Ovary (tissue), 9 donors: ENCODE measurements around the gene ZNF749. TPM values are rescaled to one million over a fixed set of nuclear protein-coding genes. Genes with fewer than 3 reads are reported as not detected.

Source experiments
- DNase-seq, 5 donors: peaks; one replicate each; pipeline ENCODE4 v3.0.0-alpha.2; 2019 to 2020
- H3K27ac ChIP-seq, 2 donors: fragments of 200-600 bp; one replicate each; pipeline versions ENCODE4 v1.5.1 to v1.8.0; 2019 to 2022
- H3K27me3 ChIP-seq: fragments of 200-600 bp; one replicate; pipeline ENCODE4 v1.8.0; 2022
- H3K36me3 ChIP-seq: fragments of 200-600 bp; sonication (generic); one replicate; pipeline ENCODE4 v1.5.1; 2019
- H3K4me1 ChIP-seq: one replicate; pipeline ENCODE4 v1.8.1; 2013; ENCODE audit warnings: mild to moderate bottlenecking, moderate library complexity; ENCODE audit not compliant: insufficient read depth
- H3K4me3 ChIP-seq: fragments of 200-600 bp; sonication (generic); one replicate; pipeline ENCODE4 v1.5.1; 2017
- H3K9me3 ChIP-seq, 2 donors: fragments of 200-600 bp in 1 of 2; sonication (generic) in 1 of 2; one replicate each; pipeline versions ENCODE4 v1.5.1 to v1.8.1; 2013 to 2019; ENCODE audit warnings: mild to moderate bottlenecking in 1 of 2, moderate library complexity in 1 of 2
- EP300 ChIP-seq: sonication (generic); formaldehyde crosslinking; IDR thresholded peaks from one replicate; pipeline ENCODE4 v1.6.1; 2017; ENCODE audit warnings: antibody characterized with exemption
- POLR2A ChIP-seq: fragments of 450-650 bp; IDR thresholded peaks from one replicate; pipeline ENCODE4 v1.6.1; 2017; ENCODE audit warnings: antibody characterized with exemption, mild to moderate bottlenecking, moderate library complexity
- WGBS, 3 donors: extraction: QIAGEN DNeasy Blood & Tissue Kit in 1 of 3; methylation state at CpG; one replicate each; pipeline versions ENCODE4 v1.1.5 to v1.1.7; 2013 to 2017; 5-methylcytosine and 5-hydroxymethylcytosine counted together
- intact Hi-C, 4 donors: fragments of 100-400 bp; cut with DNase I; formaldehyde crosslinking; loops; one replicate each; pipeline versions ENCODE4 v1.11.0 to v1.15.1; 2022 to 2023
- polyA plus RNA-seq, 2 donors: library from polyadenylated mRNA; stranded (reverse); fragments of 200-250 nt in 1 of 2; fragments of 350-450 nt in 1 of 2; fragmentation: Illumina TruSeq in 1 of 2; extraction: RNeasy Lipid Tissue Mini Kit (QIAGEN cat#74804) in 1 of 2; gene quantifications; one replicate each; pipeline ENCODE4 v1.2.3, GENCODE V29; 2013 to 2014
- total RNA-seq, 7 donors: library from RNA; depleted of rRNA in 2 of 7; stranded (reverse); fragments of >200 nt in 2 of 7; fragmentation: NEBNext Ultra II Directional in 3 of 7; extraction: Animal tissue kit (Norgen Biotek cat#: 25700) in 3 of 7; gene quantifications; one replicate each; pipeline versions ENCODE4 v1.1.0 to v1.2.4, GENCODE V29; 2016 to 2023
- TF ChIP-seq, protein P1 (sequence below), 3 donors: fragments of 450-650 bp in 2 of 3; fragments of 200-600 bp in 1 of 3; IDR thresholded peaks; one replicate each; pipeline versions ENCODE4 v1.5.1 to v1.8.0; 2016 to 2022; ENCODE audit warnings: antibody characterized with exemption in 3 of 3, mild to moderate bottlenecking in 1 of 3
- donor health status: DM: no; HTN: no; CAD: no; lungs with moderate emphysema.
- donor health status: DM: no; HTN: no; CAD: no.
- donor health status: Bipolar disorder and iron deficiency.
- donor health status: DM: yes; HTN: yes; CAD: no.
- donor health status: DM: no; HTN: no; CAD: no.
- donor health status: DM: yes; HTN: yes; CAD: no.

ZNF749 gene
- total and polyA plus RNA-seq, 9 donors, result 4.0 to 21.7 (median 10.8) TPM

DNA sequence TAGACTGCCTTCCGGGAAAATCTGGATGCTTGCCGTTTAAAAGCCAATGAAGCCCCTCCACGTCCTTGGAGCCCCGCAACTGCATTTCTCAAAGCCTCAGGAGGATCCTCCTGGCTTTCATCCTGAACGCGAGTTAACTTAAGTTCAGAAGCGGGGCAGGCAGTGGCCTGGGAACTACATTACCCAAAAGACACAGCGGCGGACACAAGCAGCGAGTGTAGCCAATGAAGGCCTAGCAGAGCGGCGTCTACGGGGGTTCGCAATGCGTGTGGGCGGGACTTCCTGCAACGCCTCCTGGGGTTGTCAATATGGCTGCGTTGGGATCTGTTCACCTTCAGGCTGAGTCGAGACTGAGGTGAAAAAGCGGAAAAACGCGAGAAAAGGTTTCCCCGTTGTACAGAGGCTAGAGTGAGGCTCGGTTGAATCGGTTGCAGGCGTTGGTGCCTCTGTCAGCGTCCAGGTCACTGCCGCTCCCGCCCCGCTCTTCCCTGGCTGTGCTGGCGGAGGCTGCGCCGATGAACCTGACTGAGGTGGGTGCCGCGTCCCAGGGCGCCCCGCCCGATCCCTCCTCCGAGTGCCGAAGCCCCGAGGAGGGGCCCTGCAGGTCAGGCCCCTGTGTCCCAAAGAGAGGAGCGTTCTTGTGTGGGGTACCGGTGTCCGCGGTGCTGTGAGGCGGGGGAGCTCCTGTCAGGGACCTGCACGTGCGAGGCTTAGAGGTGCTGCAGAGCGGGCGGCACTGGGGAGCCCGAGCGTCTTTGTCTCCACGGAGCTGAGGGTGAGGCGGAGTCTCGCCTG, 24.1 kb upstream of the ZNF749 start, which contains the start of gene ZNF17:
TSS of gene ZNF17 (plus strand) at position 285 of the 795 bp plus-strand sequence. CDS start 2,455 bp downstream, outside the sequence.
- DNase-seq, result peak; percentile 89 to 93 (median 92)
- Histone ChIP-seq H3K4me1 (peaks cover 5% of the 10 kb centered on the region), H3K27ac (peak within 1 kb of the TSS in 1 of 2 donors; percentile 31), H3K4me3 (peak within 1 kb of the TSS; percentile 70), H3K27me3 (no peaks in the 10 kb centered on the region), H3K36me3 (no peaks in the 10 kb centered on the region), H3K9me3 (peaks cover 1 to 26% of the 10 kb centered on the region in 2 donors)
- 0 to 1% (median 0%) methylated on average over 46 to 55 of the region's 55 CpGs for WGBS, 3 donors
- TF ChIP-seq, protein P1, sequence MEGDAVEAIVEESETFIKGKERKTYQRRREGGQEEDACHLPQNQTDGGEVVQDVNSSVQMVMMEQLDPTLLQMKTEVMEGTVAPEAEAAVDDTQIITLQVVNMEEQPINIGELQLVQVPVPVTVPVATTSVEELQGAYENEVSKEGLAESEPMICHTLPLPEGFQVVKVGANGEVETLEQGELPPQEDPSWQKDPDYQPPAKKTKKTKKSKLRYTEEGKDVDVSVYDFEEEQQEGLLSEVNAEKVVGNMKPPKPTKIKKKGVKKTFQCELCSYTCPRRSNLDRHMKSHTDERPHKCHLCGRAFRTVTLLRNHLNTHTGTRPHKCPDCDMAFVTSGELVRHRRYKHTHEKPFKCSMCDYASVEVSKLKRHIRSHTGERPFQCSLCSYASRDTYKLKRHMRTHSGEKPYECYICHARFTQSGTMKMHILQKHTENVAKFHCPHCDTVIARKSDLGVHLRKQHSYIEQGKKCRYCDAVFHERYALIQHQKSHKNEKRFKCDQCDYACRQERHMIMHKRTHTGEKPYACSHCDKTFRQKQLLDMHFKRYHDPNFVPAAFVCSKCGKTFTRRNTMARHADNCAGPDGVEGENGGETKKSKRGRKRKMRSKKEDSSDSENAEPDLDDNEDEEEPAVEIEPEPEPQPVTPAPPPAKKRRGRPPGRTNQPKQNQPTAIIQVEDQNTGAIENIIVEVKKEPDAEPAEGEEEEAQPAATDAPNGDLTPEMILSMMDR (IDR thresholded peaks at IDR 0.05), result no peak
- TF ChIP-seq POLR2A (no peak), EP300 (no peak)
- intact Hi-C loops, result no loop called here

DNA sequence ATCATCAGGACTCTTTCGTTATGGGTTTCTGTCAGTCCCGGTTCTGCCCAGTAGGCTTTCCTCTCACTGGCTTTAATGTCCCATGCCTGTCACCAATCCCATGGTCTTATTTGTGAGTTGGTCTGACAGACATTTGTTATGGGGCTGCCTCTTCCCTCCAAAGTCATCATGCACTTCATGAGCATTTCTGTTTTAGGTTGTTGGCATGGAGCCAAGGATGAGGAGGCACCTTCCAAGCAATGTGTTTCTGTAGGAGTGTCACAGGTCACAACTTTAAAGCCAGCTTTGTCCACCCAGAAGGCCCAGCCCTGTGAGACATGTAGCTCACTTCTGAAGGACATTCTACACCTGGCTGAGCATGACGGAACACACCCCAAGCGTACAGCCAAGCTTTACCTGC, 15.7 kb upstream of the ZNF749 start:
- H3K27ac ChIP-seq, result no peak overlapping the region
- no peak overlapping the region for H3K4me3 ChIP-seq
- peaks cover 15 to 68% of the 10 kb centered on the region in 2 donors for H3K9me3 ChIP-seq
- 95 to 99% (median 99%) methylated on average over 4 of the region's 4 CpGs for WGBS, 3 donors
- H3K27me3 ChIP-seq, result no peaks in the 10 kb centered on the region
- H3K36me3 ChIP-seq, result no peaks in the 10 kb centered on the region
- DNase-seq, result no peak
- H3K4me1 ChIP-seq, result no peaks in the 10 kb centered on the region
- intact Hi-C loops, result no loop called here
- TF ChIP-seq POLR2A (no peak), EP300 (no peak)
- TF ChIP-seq, protein P1 (IDR thresholded peaks at IDR 0.05), result no peak

DNA sequence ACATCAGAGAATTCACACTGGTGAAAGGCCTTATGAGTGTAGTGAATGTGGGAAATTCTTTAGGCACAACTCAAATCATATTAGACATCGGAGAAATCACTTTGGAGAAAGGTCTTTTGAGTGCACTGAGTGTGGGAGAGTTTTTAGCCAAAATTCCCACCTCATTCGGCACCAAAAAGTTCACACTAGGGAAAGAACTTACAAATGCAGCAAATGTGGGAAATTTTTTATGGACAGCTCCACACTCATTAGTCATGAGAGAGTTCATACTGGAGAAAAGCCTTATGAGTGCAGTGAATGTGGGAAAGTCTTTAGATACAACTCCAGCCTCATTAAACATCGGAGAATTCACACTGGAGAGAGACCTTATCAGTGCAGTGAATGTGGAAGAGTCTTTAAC, 14.1 kb upstream of the ZNF749 start:
- intact Hi-C loops, result no loop called here
- H3K4me3 ChIP-seq, result no peak overlapping the region
- H3K4me1 ChIP-seq, result no peaks in the 10 kb centered on the region
- no peaks in the 10 kb centered on the region for H3K36me3 ChIP-seq
- H3K27ac ChIP-seq, result no peak overlapping the region
- H3K27me3 ChIP-seq, result no peaks in the 10 kb centered on the region
- no peak for DNase-seq
- TF ChIP-seq EP300 (no peak), POLR2A (no peak)
- TF ChIP-seq, protein P1 (IDR thresholded peaks at IDR 0.05), result no peak
- 96 to 98% (median 97%) methylated on average over 3 of the region's 3 CpGs for WGBS, 3 donors
- H3K9me3 ChIP-seq, result peaks cover 15 to 56% of the 10 kb centered on the region in 2 donors

DNA sequence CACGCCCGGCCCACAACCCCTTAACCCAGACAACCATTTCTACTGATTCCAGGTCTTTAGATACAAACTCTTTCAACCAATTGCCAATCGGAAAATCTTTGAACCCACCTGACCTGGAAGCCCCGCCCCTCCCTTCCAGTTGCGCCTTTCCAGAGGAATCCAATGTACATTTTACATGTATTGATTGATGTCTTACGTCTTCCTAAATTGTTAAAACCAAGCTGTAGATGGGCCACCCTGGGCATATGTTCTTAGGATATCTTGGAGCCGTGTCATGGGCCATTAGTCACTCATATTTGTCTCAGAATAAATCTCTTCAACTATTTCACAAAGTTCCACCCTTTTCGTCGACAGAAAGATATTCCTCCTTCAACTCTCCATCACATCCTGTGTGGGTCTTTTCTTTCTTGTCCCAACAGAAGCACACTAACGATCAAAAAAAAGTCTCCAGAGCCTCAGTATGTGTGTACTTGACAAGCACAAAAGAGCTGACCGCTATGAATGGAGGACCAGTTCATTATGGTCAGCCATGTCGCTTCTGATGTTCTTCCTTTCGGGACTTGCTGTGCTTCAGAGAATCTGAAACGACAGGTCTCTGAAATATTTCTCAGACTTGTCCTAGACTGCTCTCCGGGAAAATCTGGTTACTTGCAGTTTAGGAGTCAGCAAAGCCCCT, 601 bp upstream of the ZNF749 start:
- no peak overlapping the region for H3K27ac ChIP-seq
- WGBS, 3 donors, result 21 to 26% (median 26%) methylated on average over 15 of the region's 15 CpGs

More for the DNA sequence above, 601 bp upstream of the ZNF749 start:
- intact Hi-C loops, result no loop called here
- DNase-seq, result no peak
- no peaks in the 10 kb centered on the region for H3K36me3 ChIP-seq
- peaks cover 0 to 12% of the 10 kb centered on the region in 2 donors for H3K9me3 ChIP-seq
- H3K27me3 ChIP-seq, result no peaks in the 10 kb centered on the region
- H3K4me3 ChIP-seq, result peak overlapping the region; percentile 84
- TF ChIP-seq EP300, result no peak
- TF ChIP-seq POLR2A, result no peak
- TF ChIP-seq, protein P1 (IDR thresholded peaks at IDR 0.05), result no peak
- H3K4me1 ChIP-seq, result peaks cover 9% of the 10 kb centered on the region
